Measurements from ENCODE around the gene KRT73. TPM values are rescaled to one million over a fixed set of nuclear protein-coding genes. Genes with fewer than 3 reads are reported as not detected.

KRT73 gene
- total and polyA plus RNA-seq, 2 experiments from 2014 or later = not detected

DNA sequence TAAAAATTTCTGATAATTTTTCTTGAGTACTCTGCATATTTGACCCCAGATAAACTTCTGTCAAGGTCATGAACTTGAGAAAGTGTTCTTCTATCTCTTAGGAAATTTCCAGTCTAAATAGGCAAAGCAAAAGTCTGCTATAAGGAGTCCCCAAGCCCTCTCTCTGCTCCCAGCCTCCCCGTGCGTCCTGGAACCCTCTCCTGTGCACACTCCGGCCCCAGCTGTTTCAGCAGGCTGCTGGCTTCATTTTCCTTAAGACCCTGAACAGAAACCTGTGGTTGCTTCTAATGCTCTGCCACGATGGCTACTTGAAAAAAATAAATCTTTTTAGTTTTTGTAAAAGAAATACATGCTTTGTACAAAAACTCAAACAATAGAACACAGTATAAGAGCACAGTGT is 18.9 kb upstream of the KRT73 start:
- no peaks in the 10 kb centered on the region for H3K9me2 ChIP-seq (replicated peaks; ENCODE audit: insufficient read depth)
- no peaks in the 10 kb centered on the region for H3K9me3 ChIP-seq (ENCODE audit: low read depth)
- H3K36me3 ChIP-seq (replicated peaks; ENCODE audit: insufficient read depth, low read depth) = no peaks in the 10 kb centered on the region
- TF ChIP-seq, protein P1, sequence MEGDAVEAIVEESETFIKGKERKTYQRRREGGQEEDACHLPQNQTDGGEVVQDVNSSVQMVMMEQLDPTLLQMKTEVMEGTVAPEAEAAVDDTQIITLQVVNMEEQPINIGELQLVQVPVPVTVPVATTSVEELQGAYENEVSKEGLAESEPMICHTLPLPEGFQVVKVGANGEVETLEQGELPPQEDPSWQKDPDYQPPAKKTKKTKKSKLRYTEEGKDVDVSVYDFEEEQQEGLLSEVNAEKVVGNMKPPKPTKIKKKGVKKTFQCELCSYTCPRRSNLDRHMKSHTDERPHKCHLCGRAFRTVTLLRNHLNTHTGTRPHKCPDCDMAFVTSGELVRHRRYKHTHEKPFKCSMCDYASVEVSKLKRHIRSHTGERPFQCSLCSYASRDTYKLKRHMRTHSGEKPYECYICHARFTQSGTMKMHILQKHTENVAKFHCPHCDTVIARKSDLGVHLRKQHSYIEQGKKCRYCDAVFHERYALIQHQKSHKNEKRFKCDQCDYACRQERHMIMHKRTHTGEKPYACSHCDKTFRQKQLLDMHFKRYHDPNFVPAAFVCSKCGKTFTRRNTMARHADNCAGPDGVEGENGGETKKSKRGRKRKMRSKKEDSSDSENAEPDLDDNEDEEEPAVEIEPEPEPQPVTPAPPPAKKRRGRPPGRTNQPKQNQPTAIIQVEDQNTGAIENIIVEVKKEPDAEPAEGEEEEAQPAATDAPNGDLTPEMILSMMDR (IDR thresholded peaks at IDR 0.05; ENCODE audit: poor library complexity) = no peak
- TF ChIP-seq EZH2phosphoT487 (IDR thresholded peaks at IDR 0.05; ENCODE audit: low read depth, severe bottlenecking, unreplicated experiment) (no peak), EZH2 (IDR thresholded peaks at IDR 0.05; ENCODE audit: borderline replicate concordance) (no peak)
- H3K27ac ChIP-seq = no peak overlapping the region
- no peak overlapping the region for H2AFZ ChIP-seq
- DNase-seq (ENCODE audit: low spot score) = no peak
- peaks cover 25% of the 10 kb centered on the region for H3K27me3 ChIP-seq
- 74% methylated on average over 4 of the region's 4 CpGs for WGBS (ENCODE audit: low lambda C conversion rate, missing lambda C conversion rate)
- no peak overlapping the region for H3K4me3 ChIP-seq
- no peaks in the 10 kb centered on the region for H4K20me1 ChIP-seq (ENCODE audit: insufficient read depth, poor library complexity, severe bottlenecking)
- peaks cover 3% of the 10 kb centered on the region for H3K4me1 ChIP-seq (ENCODE audit: insufficient read depth)
- H3K4me2 ChIP-seq = no peak overlapping the region
- H3K79me2 ChIP-seq = no peaks in the 10 kb centered on the region

DNA sequence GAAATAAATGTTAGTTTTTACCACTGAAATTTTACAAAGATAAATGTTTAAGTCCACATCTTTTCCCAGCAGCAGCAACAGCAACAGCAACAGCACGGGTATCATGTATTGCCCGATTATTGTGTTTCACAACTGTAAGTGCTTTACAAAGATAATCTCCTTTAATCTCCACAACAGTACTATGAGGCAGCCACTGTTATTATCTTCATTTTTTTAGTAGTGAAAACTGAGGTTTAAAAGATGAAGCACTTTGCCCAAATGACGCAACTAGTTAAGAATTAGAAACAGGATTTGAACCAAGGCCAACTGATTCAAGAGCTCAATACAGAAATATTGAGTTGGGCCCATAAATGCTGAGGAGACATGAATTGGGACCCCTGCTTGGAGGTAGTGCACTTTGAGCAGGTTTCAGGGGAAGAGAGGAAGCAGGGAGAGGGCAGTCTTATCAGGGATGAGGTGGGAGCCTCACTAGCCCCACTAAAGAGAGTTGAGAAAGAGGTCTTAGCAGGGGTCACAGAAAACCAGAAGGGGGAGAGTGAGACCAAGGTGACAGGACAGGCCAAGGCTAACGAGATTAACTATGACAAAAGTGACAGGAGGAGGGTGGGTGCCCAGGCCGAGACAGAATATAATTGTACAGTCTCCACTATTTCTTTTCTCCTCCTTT is 18.4 kb upstream of the KRT73 start:
- 75% methylated on average over 5 of the region's 5 CpGs for WGBS (ENCODE audit: low lambda C conversion rate, missing lambda C conversion rate)

DNA sequence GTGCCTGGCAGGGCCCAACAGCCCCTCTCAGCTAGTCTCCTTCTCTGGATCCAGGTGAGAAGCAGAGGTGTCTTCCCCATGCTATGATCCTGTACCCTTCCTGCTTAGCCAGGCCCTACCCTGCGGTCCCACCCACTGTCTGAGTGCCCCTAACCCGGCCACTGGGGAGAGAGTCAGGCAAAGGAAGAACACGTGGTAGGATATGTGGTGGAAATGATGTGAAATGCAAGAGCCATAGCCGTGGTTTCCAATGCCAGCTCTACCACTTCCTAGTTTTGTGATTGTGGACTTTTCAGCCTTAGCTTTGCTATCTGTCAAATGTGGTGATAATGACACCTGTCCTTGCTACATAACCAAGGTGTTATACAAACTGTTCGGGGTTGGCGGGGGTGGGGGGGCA is 17.8 kb upstream of the KRT73 start:
- no peak overlapping the region for H3K27ac ChIP-seq
- TF ChIP-seq, protein P1 (IDR thresholded peaks at IDR 0.05; ENCODE audit: poor library complexity) = no peak
- TF ChIP-seq EZH2 (IDR thresholded peaks at IDR 0.05; ENCODE audit: borderline replicate concordance) (no peak), EZH2phosphoT487 (IDR thresholded peaks at IDR 0.05; ENCODE audit: low read depth, severe bottlenecking, unreplicated experiment) (no peak)
- WGBS (ENCODE audit: low lambda C conversion rate, missing lambda C conversion rate) = 89% methylated on average over 6 of the region's 6 CpGs

More for the DNA sequence above, 18.4 kb upstream of the KRT73 start:
- peaks cover 3% of the 10 kb centered on the region for H3K4me1 ChIP-seq (ENCODE audit: insufficient read depth)
- H3K27me3 ChIP-seq = peaks cover 22% of the 10 kb centered on the region
- no peaks in the 10 kb centered on the region for H3K36me3 ChIP-seq (replicated peaks; ENCODE audit: insufficient read depth, low read depth)
- no peaks in the 10 kb centered on the region for H4K20me1 ChIP-seq (ENCODE audit: insufficient read depth, poor library complexity, severe bottlenecking)
- H3K9me2 ChIP-seq (replicated peaks; ENCODE audit: insufficient read depth) = no peaks in the 10 kb centered on the region
- H3K9me3 ChIP-seq (ENCODE audit: low read depth) = no peaks in the 10 kb centered on the region
- no peak overlapping the region for H3K4me3 ChIP-seq
- no peak for DNase-seq (ENCODE audit: low spot score)
- H3K27ac ChIP-seq = no peak overlapping the region
- TF ChIP-seq, protein P1 (IDR thresholded peaks at IDR 0.05; ENCODE audit: poor library complexity) = no peak
- TF ChIP-seq EZH2 (IDR thresholded peaks at IDR 0.05; ENCODE audit: borderline replicate concordance) (no peak), EZH2phosphoT487 (IDR thresholded peaks at IDR 0.05; ENCODE audit: low read depth, severe bottlenecking, unreplicated experiment) (no peak)
- no peak overlapping the region for H2AFZ ChIP-seq
- no peak overlapping the region for H3K4me2 ChIP-seq
- H3K79me2 ChIP-seq = no peaks in the 10 kb centered on the region

More for the DNA sequence above, 17.8 kb upstream of the KRT73 start:
- H3K9me3 ChIP-seq (ENCODE audit: low read depth) = no peaks in the 10 kb centered on the region
- peaks cover 3% of the 10 kb centered on the region for H3K4me1 ChIP-seq (ENCODE audit: insufficient read depth)
- no peak overlapping the region for H2AFZ ChIP-seq
- no peaks in the 10 kb centered on the region for H3K36me3 ChIP-seq (replicated peaks; ENCODE audit: insufficient read depth, low read depth)
- H4K20me1 ChIP-seq (ENCODE audit: insufficient read depth, poor library complexity, severe bottlenecking) = no peaks in the 10 kb centered on the region
- H3K79me2 ChIP-seq = no peaks in the 10 kb centered on the region
- H3K4me3 ChIP-seq = no peak overlapping the region
- peaks cover 18% of the 10 kb centered on the region for H3K27me3 ChIP-seq
- DNase-seq (ENCODE audit: low spot score) = no peak
- no peaks in the 10 kb centered on the region for H3K9me2 ChIP-seq (replicated peaks; ENCODE audit: insufficient read depth)
- no peak overlapping the region for H3K4me2 ChIP-seq
